RWPE2 (cell line): ENCODE data around the gene LPAR1.

Experiments used
- ATAC-seq: fragments of 200-7000 bp; cut with Tn5 transposase; 3 replicates; pipeline ENCODE4 v1.9.1; 2021; ENCODE audit warnings: low read depth
- DNase-seq: peaks from one replicate; pipeline ENCODE4 v3.0.0-alpha.2; 2020; ENCODE audit warnings: low spot score
- H3K27ac ChIP-seq: fragments of 450-650 bp; 2 replicates; pipeline ENCODE4 v1.5.1; 2017; ENCODE audit warnings: mild to moderate bottlenecking; ENCODE audit not compliant: poor library complexity, severe bottlenecking
- H3K27me3 ChIP-seq: fragments of 250-450 bp; sonication (Bioruptor Pico); 2 replicates; pipeline ENCODE4 v1.5.1; 2021; ENCODE audit warnings: mild to moderate bottlenecking, moderate library complexity; ENCODE audit not compliant: insufficient read depth, poor library complexity, severe bottlenecking
- H3K36me3 ChIP-seq: fragments of 250-450 bp; sonication (Bioruptor Pico); 2 replicates; pipeline ENCODE4 v1.5.1; 2020; ENCODE audit warnings: low read depth, mild to moderate bottlenecking, moderate library complexity
- H3K4me1 ChIP-seq: fragments of 250-450 bp; sonication (Bioruptor Pico); 2 replicates; pipeline ENCODE4 v1.5.1; 2021; ENCODE audit warnings: mild to moderate bottlenecking, moderate library complexity; ENCODE audit not compliant: insufficient read depth, poor library complexity, severe bottlenecking
- H3K4me3 ChIP-seq: fragments of 250-450 bp; sonication (Bioruptor Pico); 2 replicates; pipeline ENCODE4 v1.5.1; 2021; ENCODE audit warnings: mild to moderate bottlenecking, moderate library complexity; ENCODE audit not compliant: severe bottlenecking
- H3K9me3 ChIP-seq: fragments of 250-450 bp; sonication (Bioruptor Pico); 2 replicates; pipeline ENCODE4 v1.5.1; 2021; ENCODE audit warnings: mild to moderate bottlenecking, moderate library complexity; ENCODE audit not compliant: severe bottlenecking
- CTCF ChIP-seq: fragments of 450-650 bp; IDR thresholded peaks from one replicate; pipeline ENCODE4 v1.5.1; 2017; ENCODE audit warnings: mild to moderate bottlenecking, moderate library complexity; ENCODE audit not compliant: poor library complexity, severe bottlenecking

Gene LPAR1

DNA sequence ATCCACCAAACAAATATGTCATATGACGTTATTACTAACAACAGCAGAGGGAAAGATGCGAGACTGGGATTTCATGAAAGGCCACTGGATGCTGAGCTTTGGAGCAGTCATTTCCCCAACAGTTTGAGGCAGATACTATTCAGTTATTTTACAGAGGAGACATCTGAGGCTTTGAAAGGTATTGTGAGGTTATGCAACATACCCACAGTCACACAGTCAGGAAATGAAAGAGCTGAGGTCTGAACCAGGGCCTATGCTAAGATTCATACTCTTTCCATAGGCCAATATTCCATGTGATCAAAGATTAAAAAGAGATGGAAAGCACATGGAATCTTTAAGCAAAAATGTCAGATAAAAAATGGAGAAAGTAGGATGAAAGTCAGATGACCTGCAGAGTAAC is 63.0 kb downstream of the LPAR1 start:
- Histone ChIP-seq H3K36me3 (peaks cover 19% of the 10 kb centered on the region), H3K27ac (no peak overlapping the region), H3K4me1 (peaks cover 35% of the 10 kb centered on the region), H3K27me3 (no peaks in the 10 kb centered on the region), H3K9me3 (no peaks in the 10 kb centered on the region), H3K4me3 (no peak overlapping the region)
- DNase-seq, result no peak
- ATAC-seq, result no peak
- TF ChIP-seq CTCF, result no peak

- H3K4me1 ChIP-seq, result peaks cover 30% of the 10 kb centered on the region
- no peaks in the 10 kb centered on the region for H3K27me3 ChIP-seq
- peak overlapping the region; percentile 52 for H3K27ac ChIP-seq
- ATAC-seq, result no peak
- H3K9me3 ChIP-seq, result no peaks in the 10 kb centered on the region
- H3K36me3 ChIP-seq, result peaks cover 41% of the 10 kb centered on the region
- no peak for DNase-seq
- no peak overlapping the region for H3K4me3 ChIP-seq
- TF ChIP-seq CTCF, result no peak
These were observed 66.6 kb downstream of the LPAR1 start for GRCh38 chr9:110971705-110972104.

DNA sequence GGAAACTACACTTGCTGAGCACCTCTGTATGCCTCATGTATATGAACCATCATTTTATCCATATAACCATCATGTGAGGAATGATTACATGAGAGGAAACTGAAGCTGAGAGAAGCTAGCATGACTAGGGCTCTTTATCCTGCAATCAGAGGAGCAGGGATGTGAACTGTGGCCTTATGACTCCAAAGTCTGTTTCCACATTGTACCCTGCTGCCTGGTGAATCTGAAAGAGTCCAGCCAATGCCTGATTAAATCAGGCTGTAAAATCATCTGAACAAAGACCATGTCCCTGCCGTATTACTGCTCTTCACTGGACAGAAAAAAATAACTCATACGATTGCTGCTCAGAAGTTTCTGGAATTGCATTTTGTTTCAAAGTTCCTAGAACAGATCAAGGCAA is 67.0 kb downstream of the LPAR1 start:
- Histone ChIP-seq H3K4me3 (no peak overlapping the region), H3K4me1 (peaks cover 27% of the 10 kb centered on the region), H3K27ac (peak overlapping the region; percentile 52), H3K27me3 (no peaks in the 10 kb centered on the region), H3K36me3 (peaks cover 46% of the 10 kb centered on the region), H3K9me3 (no peaks in the 10 kb centered on the region)
- DNase-seq (no peak), ATAC-seq (no peak)
- no peak for TF ChIP-seq CTCF

DNA sequence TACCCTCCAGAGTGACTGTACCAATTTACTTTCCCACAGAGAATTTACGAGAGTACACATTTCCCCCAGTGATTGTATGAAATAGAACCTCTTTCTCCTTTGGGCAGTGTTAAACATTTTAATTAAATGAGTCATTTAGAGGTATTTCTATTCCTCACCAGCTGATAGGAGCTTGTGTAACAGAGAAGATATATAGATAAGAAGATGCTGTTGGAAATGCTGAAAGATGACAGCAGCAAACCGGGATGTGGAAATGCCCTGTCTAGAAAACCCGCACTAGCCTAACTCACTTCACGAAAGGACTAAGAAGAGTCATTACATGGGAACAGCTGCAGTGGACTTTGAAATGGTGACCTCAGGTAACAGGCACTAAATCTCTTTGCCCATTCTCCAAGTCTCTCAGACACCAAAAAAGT is 68.3 kb downstream of the LPAR1 start:
- ATAC-seq, result peak; percentile 93
- peaks cover 15% of the 10 kb centered on the region for H3K4me1 ChIP-seq
- TF ChIP-seq CTCF, result no peak
- no peaks in the 10 kb centered on the region for H3K9me3 ChIP-seq
- DNase-seq, result no peak
- no peak overlapping the region for H3K4me3 ChIP-seq
- H3K27me3 ChIP-seq, result no peaks in the 10 kb centered on the region
- H3K27ac ChIP-seq, result peak overlapping the region; percentile 52
- peaks cover 58% of the 10 kb centered on the region for H3K36me3 ChIP-seq

DNA sequence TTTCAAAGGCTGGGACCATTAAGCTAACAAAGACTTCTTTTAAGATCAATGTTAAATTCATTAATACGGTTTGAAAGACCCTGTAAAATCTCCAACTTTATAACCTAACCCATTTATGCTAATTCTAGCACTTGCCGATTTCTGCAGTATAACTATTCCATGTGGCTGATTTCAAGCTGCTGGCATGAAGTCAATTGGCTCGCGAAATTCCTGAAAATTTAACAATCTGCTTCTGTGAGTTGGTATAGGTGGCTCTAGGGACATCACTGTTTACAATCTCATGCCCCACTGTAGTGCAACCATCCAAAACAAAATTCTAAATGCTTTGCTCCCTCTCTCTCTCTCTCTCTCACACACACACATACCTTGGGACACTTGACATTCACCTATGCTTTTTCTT is 70.2 kb downstream of the LPAR1 start:
- no peak for TF ChIP-seq CTCF
- H3K9me3 ChIP-seq, result no peaks in the 10 kb centered on the region
- peaks cover 74% of the 10 kb centered on the region for H3K36me3 ChIP-seq
- no peak for ATAC-seq
- H3K4me1 ChIP-seq, result peaks cover 13% of the 10 kb centered on the region
- H3K27me3 ChIP-seq, result no peaks in the 10 kb centered on the region
- no peak for DNase-seq
- no peak overlapping the region for H3K4me3 ChIP-seq
- H3K27ac ChIP-seq, result no peak overlapping the region
